Hematopoietic multipotent progenitor cell treated with erythropoietin and hydrocortisone succinate and interleukin-3 and kit ligand, for 8 days (in vitro differentiated cells): ENCODE data around the gene PATJ.
"Not testable (repeated sequence)": the region's sequence is repeated elsewhere in the genome, so short reads cannot be mapped to it uniquely, and the experiment has no call there.

Source experiments
- DNase-seq: peaks from one replicate; pipeline ENCODE4 v3.0.0-alpha.2; 2015

Gene PATJ

DNA sequence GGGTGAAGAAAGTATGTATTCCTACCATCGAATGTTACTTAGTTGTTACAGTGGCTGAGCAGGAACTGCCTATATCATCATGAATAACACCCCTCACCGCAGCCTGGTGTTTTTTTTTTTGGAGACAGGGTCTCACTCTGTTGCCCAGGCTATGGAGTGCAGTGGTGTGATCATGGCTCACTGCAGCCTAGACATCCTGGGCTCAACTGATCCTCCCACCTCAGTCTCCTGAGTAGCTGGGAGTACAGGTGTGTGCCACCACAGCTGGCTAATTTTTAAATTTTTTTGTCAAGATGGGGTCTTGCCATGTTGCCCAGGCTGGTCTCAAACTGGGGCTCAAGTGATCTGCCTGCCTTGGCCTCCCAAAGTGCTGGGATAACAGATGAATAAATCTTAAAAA lies 7.3 kb downstream of the PATJ start:
- DNase-seq: no peak

DNA sequence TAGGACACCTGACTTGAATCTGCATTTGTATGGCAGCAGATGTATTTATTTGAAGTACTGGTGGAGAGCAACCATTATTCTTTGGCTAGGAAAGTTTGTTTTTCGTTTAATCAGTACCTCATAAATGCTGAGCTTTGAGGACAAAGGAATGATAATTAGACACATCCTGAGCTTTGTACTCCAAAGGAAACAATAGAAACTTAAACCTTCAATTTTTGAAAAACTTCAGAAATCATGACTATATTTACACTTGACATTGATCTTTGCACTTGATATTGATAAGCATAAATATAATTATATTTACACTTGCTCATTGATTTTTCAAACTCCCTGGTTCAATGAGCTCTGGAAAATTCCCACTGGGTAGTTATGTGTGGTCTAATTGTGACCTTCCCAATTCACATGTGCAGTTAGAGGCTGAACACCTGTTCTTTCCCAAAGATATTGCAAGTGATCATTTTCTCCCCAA lies 10.7 kb downstream of the PATJ start:
- no peak for DNase-seq

DNA sequence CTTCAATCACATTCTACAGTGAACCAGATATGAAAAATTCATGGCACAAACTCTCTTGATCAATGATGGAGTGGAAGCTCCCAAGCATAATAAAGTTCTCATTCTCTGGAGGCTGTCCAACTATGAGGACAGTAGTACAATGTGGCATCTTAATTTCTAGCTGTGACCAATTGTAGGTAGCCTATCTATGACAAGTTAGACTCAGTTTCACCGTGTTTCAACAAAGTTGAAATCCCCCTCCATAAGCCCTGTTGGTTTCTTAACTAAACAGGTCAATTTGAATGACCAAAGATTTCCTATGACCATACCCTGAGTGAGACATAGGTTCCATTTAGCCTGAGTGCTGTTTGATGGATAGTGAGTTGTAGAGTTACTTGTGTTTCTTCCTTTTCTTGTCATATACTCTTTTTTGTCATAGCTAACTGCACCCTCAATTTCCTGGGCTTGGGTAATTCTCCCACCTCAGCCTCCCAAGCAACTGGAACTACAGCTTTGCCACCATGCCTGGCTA lies 11.8 kb downstream of the PATJ start:
- no peak for DNase-seq

GRCh38 chr1:61754545-61754944 lies 12.3 kb downstream of the PATJ start:
- DNase-seq: no peak

DNA sequence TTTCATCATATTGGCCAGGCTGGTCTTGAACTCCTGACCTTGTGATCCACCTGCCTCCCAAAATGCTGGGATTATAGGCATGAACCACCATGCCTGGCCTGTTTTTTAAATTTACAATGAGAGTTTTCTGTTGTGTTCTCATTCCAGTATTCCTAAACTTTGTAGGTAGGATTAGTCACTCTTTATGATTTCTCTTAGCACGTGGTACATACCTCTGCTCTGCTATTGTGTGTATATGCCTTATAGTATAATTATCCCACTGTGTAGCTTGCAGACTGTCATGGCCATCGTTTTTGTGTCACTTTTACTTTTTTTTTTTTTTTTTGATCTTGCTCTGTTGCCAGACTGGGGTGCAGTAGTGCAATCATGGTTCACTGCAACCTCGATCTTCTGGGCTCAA lies 14.5 kb downstream of the PATJ start:
- DNase-seq: no peak

DNA sequence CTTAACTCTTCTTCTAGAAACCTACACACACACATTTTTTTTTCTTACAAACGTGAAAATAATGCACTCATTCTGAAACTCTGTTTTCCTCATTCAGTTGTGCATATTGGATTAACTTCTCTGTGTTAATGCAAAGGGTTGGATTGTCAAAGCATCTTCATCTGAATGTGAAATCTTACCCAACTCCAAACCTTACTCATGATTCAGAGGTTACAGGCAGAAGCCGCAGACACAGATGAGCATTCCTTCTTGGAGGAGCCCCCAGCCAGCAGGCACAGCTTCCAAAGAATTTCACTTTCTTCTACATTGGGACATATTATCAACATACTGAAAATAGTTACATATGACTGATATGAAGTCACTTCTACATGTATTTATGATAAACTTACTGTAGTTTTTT lies 15.7 kb downstream of the PATJ start:
- no peak for DNase-seq

DNA sequence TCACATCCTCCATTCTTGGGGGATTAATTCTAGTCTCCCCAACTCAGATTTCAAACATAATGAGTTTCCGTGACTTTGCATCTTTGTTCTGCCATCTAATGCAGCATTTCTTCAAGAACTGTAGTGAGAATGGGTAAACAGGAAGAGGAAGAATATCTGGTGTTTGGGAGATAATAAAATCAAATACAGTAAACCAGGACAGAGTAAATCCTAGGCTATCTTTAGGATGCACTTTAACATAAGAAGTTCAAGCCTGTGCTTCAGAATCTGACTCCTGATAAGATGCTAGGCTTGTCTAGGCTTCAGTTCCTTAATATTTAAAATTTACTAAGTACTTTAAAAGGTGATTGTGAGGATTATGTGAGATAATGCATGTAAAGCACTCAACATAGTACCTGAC lies 27.9 kb downstream of the PATJ start:
- no peak for DNase-seq

DNA sequence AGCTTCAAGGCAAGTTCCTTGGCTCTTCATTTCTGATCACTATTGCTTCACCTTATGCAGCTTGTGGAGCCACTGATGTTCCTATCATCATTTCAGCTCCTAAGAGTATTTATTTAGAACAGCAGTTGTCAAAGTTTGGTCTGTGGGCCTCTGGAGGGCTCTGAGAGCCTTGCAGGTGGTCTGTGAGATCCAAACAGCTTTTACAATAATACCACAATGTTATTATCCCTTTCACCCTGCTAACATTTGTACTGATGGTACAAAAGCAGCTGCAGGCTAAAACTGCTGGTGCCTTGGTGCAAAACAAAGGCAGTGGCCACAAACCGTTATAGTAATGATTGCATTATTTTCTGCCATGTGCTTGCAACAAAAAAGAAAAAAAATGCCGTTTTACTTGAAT lies 33.8 kb downstream of the PATJ start:
- DNase-seq: no peak

GRCh38 chr1:61779231-61779630 lies 37.0 kb downstream of the PATJ start:
- DNase-seq: no peak

- DNase-seq: peak; percentile 43
Observed at GRCh38 chr1:61781151-61781550, 38.9 kb downstream of the PATJ start.

DNA sequence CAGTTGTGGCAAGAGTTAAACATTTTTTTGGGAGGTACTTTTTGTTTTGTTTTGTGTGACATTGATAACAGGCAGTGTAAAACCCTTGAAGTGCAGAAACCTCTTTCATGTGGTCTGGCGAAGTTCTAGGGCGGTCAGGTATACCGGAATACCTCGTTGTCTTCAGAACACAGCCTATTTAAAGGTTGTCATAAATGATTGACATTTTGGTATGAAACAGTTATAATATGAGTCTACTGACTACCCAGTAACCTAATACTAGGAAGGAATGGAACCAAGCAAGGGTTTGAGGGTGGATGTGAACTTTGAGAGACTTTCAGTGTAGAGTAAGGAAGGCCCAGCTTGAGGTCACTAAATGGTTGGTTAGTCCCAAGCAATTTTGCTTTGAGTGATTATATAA lies 40.5 kb downstream of the PATJ start:
- no peak for DNase-seq

GRCh38 chr1:61784726-61785125 lies 42.4 kb downstream of the PATJ start:
- DNase-seq: no peak

DNA sequence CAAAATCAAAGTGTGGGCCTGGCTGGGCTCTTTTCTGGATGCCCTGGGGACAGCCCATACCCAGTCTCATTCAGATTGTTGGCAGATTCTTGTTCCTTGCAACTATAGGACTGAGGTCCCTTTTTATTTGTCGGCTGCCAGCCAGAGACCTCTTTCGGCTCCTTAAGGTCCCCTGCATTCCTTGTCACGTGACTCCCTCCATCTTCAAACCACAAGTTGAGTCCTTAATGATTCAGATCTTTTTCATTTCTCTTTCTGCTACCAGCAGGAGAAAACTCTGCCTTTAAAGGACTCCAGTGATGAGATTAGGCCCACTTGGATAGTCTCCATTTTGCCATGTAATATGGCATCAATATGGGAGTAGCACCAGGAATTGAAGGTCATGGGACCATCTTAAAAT lies 48.6 kb downstream of the PATJ start:
- no peak for DNase-seq

DNA sequence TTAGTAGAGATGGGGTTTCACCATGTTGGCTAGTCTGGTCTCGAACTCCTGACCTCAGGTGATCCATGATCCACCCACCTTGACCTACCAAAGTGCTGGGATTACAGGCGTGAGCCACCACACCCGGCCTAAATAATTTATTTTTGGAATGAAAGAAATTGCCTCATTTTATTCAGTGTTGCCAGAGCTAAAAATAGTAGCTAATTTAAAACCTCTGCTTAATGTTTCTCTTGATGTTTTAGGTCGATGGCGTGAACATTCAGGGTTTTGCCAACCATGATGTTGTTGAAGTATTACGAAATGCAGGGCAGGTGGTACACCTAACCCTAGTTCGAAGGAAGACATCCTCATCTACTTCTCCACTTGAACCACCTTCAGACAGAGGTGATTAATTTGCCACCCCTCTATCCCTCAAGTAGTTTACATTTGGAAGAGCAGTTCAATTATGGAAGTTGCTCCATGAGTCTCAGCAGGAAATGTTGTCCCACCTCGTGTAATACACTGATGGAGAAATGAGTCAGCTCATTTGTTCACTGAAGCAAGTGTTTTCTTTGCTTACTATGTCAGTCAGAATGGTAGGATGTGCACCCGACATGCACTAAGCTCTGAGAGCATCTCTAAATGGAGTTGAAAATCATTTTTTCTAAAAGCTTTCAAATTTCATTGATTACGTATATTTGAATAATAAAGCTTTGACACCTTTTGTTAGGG lies 54.9 kb downstream of the PATJ start:
- DNase-seq: no peak

GRCh38 chr1:61801047-61801446 lies 58.8 kb downstream of the PATJ start:
- not testable (repeated sequence) for DNase-seq

GRCh38 chr1:61807606-61808140 lies 65.4 kb downstream of the PATJ start:
- DNase-seq: no peak

DNA sequence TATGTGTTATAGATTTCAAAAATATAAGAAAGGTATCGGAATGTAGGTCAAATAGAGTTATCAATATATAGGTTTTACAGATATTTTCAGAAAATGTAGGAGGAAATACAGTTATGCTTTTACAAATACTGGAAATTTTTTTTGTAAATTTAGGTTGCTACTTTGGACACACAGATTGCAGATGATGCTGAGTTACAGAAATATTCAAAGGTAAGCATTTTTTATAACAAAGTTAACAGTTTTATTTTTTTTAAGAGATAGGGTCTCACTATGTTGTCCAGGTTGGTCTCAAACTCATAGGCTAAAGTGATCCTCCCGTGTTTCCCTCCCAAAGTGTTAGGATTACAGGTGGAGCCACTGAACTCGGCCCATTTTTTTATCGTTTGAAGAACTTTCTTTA lies 66.0 kb downstream of the PATJ start:
- DNase-seq: no peak

DNA sequence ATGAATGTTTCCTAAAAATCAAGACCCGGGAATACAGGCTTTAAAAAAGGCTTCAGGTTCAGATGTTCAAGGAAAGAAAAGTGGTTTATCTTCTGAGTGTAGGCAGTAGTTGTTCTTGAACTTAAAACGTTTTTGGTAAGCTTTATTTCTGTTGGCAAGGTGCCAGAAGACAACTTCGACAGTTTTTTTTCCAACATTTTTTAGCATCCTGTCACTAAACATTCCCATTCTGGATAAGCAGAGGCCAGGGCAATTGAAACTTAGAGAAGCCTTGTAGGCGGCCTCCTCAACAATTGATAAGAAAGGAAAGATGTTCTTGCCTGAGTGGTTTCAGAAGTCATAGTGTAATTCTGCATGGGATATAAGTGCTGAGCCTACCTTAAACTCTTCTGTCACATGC lies 66.7 kb downstream of the PATJ start:
- DNase-seq: no peak

GRCh38 chr1:61812916-61813315 lies 70.6 kb downstream of the PATJ start:
- no peak for DNase-seq

- DNase-seq: no peak
Observed at GRCh38 chr1:61816191-61816590, 73.9 kb downstream of the PATJ start.

GRCh38 chr1:61818992-61819391 lies 76.7 kb downstream of the PATJ start:
- no peak for DNase-seq

- no peak for DNase-seq
Observed at GRCh38 chr1:61819421-61819820, 77.1 kb downstream of the PATJ start.

- DNase-seq: no peak
Observed at GRCh38 chr1:61825393-61825792, 83.1 kb downstream of the PATJ start.

- no peak for DNase-seq
Observed at GRCh38 chr1:61828805-61829204, 86.5 kb downstream of the PATJ start.

GRCh38 chr1:61836649-61837048 lies 94.4 kb downstream of the PATJ start:
- DNase-seq: no peak
